T-helper 9 cell (primary cell): ENCODE measurements around the gene TMEM30A.

Experiments
- DNase-seq: peaks from one replicate; pipeline ENCODE4 v3.0.0-alpha.2; 2020

Gene TMEM30A

DNA sequence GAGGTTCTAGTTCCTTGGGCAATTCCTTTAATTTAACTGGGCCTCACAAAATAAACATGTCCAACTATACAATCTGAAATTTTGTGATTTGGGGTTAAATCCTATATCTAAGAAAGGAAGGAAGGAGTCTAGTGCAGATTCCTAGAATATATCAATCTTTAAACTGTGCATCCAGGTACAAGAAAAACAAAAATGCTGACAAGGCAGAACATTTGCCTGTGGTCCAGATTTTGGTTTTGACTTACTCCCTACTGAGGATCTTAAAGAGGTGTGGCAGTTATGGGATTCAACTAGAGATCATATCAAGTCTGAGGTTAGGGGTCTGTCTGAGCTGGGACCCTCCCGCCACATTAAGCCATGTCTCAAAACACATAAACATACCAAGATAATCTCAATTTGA, 23.3 kb downstream of the TMEM30A start:
- no peak for DNase-seq

DNA sequence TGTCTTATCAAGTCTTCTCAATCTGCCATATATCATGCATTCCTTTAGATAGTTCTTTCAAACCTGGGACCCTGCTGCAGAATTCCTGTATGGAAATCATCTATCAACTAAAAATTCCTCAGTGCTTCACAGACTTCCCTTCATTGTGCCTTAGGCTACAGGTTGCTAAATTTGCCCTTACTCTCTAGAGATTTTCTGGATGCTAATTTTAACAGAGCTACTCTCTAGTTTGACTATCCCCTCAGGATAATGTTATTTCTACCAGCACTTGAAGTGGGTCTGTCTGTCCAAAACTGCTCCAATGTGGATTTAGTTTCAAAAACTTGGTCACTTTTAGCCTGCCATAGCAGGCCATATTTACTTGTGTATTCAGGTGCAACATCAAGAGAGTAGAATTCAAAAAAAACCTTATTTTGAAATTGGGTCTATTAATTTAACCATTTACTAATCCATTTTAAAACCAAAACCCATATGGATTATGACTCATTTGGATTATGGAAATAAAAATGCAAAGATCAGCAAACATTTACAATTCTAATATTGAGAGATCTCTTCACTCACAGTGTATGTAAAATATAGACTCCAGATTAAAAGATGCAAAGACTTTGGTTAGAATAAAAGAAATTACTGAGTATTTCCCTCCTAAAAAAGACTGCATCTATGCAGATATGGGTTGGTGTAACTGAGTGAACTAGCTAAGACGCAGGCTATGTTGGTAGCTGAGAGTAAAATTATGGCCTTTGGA, 27.1 kb downstream of the TMEM30A start:
- no peak for DNase-seq

DNA sequence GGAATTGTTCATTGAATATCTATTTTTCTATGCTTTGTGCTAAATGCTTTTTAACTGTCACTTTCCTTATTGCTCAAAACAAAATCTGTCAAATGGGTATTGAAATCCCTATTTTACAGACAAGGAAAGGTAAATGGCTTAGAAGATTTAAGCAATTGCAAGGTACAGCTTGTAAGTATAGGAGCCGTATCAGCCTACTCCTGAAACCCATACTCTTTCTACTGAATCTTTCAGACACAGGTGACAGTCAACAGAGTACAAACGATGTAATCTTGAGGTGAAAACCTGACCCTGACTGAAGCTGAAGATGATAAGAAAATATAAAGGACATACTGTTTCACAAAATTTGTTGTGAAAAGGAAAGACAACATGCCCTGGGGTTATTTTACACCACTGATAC, 34.0 kb downstream of the TMEM30A start:
- DNase-seq, result no peak

DNA sequence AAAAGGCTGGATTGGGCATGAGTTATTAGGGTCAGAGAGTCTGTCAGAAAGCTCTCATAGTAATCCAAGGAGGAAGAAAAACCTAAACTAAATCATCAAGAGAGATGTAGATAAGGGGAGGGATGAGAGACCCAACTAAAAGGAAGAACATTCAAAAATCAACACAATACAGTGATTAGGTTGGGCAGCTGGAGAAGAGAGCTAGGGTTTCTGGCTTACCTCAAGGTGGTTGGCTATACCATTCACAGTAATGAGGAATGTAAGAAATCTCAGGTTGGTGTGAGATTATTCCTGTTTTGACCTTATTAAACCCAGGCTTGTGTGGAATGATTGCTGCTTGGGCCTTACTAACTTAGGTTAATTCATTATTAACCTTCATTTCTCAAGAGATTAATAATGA, 34.8 kb downstream of the TMEM30A start:
- no peak for DNase-seq

DNA sequence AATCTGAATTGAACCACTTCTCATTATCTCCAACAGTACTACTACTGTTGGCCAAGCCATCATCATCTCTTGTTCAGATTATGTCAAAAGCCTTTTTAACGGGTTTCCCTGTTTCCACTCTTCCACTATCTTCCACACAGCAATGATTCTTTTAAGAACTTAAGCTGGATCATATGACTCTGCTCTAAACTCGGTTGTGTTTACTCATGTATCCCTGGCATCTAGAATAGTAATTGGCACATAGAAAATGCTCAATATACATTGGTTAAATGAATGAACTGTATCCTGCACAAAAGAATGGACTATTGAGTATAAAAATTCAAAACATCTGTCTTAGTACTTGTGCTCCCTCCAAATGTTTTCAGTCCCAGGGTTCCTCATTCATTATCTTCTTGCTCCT, 38.2 kb downstream of the TMEM30A start:
- no peak for DNase-seq

DNA sequence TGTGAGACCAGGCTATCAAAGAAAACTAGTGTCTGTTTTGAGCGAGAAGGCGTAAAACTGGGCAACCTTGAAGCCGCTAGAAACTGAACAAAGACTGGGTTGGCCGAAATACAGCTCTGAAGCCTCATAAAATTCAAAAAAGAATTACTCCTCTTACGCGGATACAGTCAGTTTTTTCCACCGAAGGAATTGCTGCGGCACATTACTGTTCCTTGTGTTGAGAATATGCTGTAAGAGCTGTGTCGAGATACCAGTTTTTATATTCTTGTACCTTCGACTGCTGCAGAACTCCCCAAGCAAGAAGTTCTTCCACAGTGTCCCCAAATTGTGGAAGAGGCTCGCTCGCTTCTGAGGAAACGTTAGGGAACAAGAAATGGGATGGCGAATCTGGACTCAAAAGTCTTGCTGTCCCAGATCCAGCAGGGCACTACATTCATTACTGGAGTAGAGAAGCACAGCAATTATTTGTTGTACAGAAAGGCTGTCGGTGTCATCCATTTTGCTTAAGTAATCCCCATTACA, 40.5 kb downstream of the TMEM30A start:
- no peak for DNase-seq

DNA sequence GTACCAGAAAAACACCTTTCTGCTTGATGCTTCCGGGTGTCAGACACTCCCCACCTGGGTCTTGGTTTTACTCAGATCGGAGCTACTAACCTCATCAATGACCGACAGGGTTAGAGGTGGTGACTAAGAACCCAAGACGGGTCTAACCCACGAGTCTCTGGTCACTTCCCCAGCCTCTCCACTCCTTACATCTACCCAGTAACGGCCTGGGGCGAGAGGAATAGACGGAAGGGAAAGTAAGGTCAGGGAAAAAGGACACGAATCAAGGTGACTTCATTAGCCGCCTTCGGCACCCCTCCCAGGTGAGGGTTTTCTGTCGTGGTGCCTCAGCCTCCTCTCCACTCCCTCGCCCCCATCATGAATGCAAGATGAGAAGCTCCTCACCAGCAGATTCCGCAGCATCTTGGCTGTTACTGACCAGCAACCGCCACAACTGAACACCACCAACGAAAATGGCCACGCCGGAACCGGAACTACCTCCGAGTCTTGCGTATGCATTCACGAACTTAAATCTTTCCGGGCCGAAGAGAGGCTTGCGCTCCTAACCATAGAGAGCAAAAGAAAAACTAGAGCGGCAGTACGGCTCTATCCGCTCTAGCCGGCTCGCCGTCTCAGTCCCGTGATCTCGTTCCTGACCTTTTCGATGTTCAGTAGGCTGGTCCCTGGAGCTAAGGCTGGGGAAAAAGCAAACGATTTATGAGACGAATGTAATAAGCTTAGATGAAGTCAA, 41.1 kb downstream of the TMEM30A start, which contains the start of gene COX7A2:
COX7A2 (minus strand) TSS at position 469 of the 730 bp plus-strand sequence; CDS start at position 402, 67 bp downstream.
- DNase-seq, result peak; percentile 73

DNA sequence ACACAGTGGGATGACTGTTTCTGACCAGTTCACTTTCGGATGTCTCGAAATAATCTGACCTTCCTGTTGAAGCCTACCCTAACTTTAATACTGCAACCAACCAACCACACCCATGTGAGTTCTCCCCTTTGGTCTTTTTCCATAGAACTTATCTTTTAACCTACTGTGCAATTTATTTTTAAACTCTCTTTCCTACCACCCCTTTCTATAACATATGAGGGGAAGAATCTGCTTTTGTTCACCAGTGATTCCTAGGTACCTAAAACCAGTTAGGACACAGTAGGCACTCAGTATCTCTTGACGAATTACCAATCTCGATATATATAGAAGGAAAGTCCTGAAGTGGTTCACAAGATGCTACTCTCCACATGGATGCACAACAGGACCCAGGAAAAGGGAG, 48.0 kb downstream of the TMEM30A start:
- DNase-seq, result no peak

DNA sequence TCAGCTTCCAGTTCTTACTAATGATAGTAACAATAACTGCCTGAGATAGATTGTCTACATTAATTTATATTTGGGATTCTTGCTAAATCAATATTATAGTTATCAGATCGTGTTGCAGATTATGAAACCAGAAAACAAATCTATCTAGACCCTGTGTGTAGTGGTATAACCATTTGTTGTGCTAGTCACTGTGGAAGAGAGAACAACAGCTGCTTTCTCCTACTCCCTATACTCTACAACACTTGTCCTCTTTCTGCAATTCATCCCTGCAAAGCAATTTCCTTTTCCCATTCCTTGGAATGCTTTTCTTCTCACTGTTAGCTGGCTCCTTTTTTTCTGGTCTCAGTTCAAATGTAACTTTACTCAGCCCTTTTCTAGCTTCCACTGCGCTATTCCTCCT, 49.3 kb downstream of the TMEM30A start:
- DNase-seq, result no peak

DNA sequence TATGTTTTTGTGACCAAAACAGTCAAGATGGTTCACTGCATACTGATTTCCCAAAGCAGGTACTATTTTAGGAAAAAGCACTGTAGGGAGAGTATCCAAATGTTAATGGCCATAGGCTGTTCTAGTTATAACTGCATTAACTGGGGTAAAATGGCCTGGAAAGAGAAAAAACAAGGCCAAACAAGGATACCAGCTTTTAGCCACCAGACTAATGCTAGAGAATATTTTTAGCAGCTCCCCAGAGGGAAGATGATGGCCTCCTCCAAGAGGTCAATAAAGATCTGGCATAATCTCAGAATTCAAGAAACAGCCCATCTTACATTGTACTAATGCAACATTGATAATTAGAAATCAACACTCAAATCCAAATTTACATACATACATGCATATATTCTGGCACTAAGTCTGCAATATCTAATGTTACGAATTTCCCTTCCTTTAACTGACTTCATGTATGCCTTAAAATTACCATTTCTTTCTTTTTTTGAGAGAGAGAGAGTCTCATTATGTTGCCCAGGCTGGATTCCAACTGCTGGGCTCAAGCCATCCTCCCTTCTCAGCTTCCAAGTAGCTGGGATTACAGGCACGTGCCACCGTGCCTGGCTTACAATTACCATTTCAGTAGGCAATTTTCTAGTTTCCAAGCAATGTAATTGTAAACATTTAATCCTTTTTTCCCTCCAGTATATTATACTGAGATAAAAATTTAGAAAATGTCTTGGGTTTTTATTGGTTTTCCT, 50.3 kb downstream of the TMEM30A start:
- no peak for DNase-seq

DNA sequence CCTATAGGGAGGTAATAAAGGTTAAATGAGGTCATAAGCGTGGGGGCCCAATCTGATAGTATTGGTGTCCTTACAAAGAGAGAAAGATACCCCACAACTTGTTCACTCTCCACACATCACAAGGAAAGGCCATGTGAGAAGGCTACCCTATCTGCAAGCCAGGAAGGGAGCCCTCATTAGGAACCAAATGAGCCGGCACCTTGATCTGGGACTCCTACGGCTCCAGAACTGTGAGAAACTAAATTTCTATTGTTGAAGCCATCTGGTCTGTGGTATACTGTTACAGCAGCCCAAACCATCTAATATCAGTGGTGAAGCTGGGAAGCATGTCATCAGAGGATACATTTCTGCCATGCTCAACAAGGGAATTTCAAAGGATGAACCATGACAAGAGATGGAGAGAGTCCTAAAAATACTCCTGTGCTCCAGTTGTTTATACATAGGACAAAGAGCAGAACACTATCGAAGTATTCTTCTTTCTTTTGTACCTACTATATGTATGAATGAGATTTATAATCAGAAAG, 51.4 kb downstream of the TMEM30A start:
- no peak for DNase-seq

DNA sequence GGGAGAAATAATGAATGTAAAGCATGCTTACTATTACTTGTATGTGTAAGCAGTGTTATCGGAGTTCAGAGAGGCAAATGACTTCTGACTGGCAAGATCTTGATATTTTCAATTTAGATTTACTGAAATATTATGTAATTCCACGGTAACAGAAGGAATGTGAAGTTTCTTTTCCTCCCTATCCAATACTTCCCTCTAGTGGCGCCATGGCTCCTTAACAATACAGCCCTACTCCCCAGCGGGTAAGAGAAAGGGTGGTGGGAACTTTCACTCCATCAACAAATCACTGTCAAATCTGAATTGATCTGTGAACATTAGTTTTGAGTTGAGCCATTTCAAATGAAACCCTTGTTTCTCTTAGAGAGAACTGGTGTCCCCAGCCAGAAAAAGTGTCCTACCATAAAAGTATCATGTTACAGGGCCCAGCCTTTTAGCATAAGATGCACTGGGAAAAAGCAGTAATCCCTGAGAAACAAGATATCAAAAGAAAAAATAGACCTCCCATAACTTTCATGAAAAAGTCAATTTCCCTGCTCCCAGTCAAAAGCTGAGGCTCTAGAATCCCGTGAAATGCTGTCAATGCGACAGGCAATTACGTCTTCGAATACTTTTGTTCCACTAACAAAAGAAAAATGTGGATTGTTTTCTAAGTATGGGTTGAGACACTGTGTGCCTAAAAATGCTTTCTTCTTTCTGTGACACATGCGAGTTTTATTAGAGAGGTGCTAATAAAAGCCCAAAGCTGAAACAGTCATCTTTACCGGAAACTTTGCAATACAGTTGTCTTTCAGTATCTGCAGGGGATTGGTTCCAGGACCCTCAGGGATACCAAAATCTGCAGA, 53.9 kb downstream of the TMEM30A start:
- no peak for DNase-seq

DNA sequence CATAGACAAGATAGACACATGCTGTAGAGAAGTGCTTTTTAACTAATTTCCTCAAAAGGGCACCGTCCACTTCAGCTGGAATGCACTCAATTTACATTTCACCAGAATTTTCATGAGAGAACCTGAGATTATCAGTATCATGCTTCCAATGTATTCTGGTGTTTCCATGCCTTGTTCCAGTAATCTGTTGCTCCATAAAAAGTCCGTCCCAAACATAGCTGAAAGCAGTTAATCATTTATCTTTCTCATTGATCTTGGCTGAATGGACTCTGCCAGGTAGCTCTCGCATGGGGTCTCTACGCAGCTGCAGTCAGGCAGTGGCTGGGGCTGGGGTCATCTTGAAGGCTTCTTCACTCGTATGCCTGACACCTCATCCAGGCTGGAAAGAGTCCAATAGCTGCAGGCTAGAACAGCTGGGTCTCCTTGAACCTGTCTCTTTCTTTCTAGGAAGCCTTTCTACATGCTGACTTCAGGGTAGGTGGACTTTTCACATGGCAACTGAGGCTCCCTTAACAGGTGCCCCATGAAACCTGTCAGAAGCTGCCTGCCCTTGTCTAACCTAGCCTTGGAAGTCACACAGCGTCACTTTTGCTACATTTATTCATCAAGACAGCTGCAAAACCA, 60.2 kb downstream of the TMEM30A start:
- DNase-seq, result no peak

DNA sequence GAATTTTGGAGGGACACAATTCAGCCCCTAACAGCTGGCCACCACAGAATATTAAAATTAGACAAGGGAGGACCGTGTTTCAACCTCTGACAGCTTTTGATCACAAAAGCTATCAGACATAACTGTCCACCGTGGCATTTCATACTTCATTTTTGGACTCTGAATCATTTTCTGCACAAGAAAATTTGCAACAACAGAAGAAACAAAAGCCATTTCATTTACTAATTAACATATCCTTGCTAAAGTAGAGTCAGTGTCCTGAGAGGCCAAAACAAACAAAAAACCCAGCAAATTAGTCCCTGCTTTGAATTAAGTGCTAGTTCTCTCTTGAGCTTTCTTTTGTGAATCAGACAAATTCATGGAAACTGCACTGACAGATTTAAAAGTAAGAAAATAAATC, 61.2 kb downstream of the TMEM30A start:
- no peak for DNase-seq

DNA sequence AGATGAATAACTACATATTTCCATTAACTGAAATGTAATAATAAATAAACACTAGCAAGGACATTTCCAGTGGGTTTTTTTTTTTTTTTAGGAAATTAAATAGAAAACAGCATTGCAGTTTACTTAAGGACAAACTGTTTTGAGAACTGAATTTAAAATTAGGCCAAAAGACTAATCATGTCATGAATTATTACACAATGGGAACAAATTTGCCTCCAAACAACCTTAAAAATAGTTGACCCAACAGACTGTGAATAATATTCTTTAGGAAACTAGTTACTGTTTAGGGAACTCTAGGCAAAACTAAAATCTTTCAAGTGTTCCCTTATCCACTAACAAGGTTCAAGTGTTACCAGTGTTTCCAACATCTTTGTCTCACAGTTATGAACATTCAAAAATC, 62.3 kb downstream of the TMEM30A start:
- no peak for DNase-seq

DNA sequence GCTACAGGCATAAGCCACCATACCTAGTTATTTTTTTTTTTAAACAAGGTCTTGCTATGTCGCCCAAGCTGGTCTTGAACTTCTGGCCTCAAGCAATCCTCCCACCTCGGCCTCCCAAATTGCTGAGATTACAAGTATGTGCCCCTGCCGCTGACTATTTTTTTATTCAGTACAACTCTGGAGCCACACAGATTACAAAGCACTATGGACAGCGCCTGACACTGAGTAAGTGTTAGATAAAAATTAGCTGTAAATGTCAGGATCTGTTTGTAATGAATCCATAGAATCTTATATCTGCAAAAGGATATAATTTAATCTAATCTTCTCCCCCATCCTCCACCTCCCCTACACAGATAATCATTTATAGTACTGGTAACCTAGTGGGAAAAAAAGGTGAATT, 63.5 kb downstream of the TMEM30A start:
- DNase-seq, result no peak

DNA sequence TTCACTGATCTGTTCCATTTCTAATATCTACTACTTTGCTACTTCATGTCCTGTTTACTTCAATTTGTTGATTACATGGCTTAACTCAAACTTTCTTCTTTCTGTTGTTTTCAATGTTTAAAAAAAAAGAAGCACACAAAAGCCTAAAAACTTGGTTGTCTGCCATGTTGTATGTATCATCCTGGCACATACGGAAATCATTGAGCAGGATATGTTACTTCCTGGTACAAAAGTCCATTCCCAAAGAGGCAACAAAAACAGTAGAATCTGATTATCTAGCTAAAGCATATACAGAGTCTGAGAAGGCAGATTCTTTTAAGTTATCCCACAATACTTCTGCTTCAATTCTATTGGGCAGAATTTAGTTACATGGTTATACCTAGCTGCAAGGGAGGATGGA, 64.2 kb downstream of the TMEM30A start:
- DNase-seq, result no peak

DNA sequence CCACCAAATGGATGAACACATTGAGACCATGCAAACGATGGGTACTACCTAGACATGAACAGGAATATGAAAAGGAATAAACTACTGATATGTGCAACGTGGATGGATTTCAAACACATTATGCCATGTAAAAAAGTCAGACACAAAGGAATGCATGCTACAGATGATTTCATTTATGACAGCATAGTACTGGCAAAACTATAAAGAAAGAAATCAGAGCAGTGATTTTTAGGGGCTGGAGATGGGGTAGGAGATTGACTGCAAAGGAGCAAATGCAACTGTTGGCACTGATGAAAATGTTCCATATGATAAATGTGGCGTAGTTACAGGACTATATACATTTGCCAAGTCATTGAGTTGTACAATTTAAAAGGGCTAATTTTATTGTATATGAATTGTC, 65.3 kb downstream of the TMEM30A start:
- no peak for DNase-seq

DNA sequence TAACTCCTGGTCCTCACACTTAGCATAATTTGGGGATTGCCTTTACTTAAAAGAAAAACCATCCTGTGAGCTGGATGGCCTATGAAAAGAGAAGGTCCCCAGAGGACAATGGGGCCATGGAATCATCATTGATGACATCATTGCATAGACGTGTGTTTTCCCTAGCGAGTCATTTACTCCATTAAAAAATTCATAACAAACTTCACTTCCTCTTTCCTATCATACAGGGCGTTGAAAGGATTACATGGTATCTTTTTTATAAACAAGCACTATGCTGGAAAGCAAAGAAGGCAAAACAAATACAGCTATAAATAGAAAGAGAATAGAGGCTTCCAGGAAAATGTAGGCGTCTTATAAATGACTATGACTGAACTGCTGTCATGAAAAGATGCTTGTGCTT, 67.4 kb downstream of the TMEM30A start:
- DNase-seq, result no peak

DNA sequence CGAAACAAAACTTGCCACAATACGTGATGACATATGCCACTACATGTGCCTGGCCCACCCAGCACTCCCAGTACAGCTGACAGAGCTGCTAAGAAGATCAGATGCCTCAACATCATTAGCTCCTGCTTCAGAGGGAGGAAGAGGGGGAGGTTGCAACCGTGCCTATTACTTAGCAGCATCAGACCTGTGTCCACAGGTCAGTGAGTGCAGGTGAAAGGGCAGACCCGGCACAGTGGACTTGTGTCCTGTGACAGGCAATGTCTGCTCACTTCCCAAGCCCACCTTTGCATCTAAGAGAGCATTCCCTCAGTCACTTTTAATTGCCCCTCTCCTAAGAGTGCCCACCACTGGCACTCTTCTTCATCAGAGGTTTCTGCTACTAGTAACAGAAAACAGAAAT, 69.3 kb downstream of the TMEM30A start:
- no peak for DNase-seq

DNA sequence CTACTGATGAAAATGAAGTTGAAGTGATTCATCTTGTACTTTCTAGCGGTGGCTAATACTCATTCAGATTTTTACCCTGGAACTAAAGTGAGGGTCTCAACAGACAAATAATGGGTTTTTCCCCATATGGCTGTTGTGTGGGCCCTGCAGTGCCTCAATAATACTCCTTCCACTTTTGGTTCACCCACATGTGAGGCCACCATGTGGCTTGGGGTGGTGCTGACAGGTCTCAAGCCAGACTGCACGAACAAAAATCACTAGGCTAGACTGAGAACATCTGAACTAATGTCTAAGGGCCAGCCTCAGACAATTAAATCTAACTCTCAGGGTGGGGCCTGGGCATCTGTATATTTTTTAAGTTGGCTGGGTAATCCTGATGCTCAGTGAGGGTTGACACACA, 70.9 kb downstream of the TMEM30A start:
- no peak for DNase-seq

DNA sequence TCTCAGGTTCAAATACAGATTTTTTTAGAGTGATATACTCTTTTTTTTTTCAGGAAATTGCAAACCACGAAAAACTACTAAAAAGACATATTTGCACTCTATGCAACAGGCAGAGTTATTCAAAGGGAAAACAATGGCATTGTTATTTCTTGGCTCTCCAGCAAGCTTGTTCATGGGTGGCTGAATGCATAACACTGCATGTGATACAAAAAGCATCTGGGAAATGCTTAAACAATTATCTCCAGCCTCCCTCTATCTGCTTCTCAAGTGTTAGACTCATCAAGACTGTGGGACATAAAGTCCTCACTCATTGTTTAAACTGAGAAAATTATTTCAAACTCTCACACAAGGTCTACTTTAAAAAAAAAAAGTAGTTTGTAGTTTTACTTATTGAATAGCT, 71.5 kb downstream of the TMEM30A start:
- DNase-seq, result no peak
